Medulla oblongata (tissue), 1 donor: Measurements from ENCODE around the gene ZGPAT.

ENCODE experiments used
- DNase-seq: peaks from one replicate; pipeline ENCODE4 v3.0.0-alpha.2; 2015; ENCODE audit errors: extremely low spot score

The ZGPAT gene

DNA sequence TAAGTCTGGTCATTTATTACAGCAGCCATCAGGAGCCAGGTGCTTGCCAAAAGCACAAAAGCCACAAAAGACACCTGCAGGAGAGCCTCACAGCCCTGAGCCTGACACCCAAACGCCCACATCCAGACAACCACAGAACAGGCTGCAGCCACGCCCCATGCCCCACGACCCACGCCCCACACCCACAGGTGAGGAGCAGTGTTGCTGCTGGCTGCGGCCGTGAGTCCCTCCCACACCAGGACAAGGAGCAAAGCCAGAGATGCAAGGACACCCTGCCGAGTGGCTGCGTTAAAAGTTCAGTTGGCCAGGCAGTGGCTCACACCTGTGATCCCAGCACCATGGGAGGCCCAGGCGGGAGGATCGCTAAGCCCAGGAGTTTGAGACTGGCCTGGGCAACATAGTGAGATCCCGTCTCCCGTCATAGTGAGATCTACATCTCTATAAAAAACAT, 74.7 kb downstream of the ZGPAT start:
- DNase-seq = no peak

DNA sequence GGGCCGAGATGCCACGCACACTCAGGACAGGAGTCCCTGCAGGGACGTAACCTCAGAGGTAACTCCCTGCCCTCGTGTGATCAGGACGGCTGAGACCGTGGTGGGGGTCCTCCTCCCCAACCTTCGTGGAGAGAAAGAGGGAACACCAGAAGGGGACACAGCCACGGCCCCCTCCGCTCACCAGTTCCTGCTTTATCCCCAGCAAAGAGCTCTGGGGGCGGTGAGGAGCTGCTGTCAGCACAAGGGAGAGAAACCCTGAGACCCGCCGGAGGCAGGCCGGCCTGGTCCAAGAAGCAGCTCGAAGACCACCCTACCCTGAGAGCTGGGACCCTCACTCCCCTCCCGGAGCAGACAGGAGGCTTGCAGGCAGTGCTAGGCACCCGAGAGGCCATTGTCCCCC, 76.1 kb downstream of the ZGPAT start:
- no peak for DNase-seq

DNA sequence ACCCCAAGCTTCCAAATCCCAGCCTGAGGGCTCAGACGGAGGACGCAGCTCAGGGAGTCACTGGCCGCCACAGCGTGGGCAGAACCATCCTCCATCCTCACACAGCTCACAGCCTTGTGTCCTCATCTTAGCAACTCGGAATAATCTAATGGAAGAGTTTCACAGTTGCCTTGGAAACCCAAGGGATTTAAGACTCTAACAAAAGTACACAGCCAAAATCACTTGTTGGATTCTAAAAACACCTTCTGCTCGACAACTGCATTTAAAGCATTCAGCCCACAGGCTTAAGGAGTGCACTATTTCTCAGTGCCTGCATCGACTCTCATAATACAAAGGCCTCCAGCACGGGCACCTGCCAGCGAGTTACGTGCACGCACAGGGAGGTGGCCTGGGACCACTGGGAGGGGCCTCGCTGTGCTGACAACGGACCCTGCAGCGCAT, 77.9 kb downstream of the ZGPAT start:
- DNase-seq = peak; percentile 9
